Brain pericyte (primary cell): ENCODE results near the gene CDPF1.
"Not testable (repeated sequence)": the region's sequence is repeated elsewhere in the genome, so short reads cannot be mapped to it uniquely, and the experiment has no call there.

ENCODE experiments used
- DNase-seq: peaks from one replicate; pipeline ENCODE4 v3.0.0-alpha.2; 2012; ENCODE audit warnings: low read depth, low spot score

The CDPF1 gene

GRCh38 chr22:46224898-46225290, 25.2 kb downstream of the CDPF1 start:
- no peak for DNase-seq

DNA sequence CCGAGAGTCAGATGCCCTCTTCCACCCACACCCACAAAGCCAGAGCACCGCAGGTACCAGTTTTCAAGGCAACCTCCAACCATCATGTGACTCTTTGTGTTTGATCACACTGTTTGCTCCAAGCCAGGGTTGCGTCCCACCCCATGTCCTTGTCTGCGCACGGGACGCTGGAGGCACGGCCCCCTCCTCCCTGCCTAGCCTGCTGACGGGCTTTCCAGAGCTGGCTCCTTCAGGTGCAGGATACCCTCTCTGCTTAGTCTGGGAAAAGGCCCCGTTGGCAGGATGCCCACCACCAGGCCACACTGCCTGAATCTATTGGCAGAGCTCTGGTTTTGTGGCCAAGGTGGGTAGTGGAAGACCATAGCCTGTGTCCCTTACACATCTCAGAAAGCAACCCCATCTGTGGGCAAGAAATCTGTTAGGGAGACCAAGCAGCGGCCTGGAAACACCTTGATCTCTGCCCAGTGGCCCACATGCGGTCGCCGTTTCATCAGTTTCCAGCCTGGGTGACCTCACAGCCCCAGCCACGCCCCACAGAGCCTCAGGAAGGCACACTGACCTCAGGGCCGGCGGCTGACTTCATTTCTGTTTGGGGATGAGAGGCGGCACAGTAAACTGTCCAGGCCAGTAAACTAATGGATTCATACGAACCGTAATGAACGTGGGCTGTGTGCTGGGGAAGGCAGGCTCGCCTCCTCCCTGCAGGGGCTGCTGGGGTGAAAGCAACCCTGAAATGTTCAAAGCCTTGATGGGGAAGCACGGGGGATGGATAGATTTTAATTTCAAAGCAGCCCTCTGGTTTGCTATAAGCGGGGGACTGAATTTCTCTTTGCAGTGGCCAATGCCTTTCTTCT, 25.8 kb downstream of the CDPF1 start:
- DNase-seq, result no peak

GRCh38 chr22:46220921-46221320, 29.2 kb downstream of the CDPF1 start:
- DNase-seq, result no peak

DNA sequence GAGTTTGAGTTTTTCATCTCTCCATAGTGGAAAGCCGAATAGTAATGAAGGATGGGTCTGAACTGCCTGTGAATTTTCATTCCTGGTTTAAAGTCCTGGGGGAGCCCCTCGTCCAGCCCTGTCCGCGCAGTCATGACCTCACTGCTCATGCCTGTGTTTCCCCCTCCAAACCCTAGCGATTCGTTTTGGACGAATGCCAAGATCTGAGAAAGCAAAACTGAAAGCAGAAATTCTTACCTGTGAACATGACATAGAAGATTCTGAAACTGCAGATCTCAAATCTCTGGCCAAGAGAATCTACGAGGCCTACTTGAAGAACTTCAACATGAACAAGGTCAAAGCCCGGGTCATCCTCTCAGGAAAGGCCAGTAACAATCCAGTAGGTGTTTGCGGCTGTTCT, 30.5 kb downstream of the CDPF1 start:
- DNase-seq, result no peak

DNA sequence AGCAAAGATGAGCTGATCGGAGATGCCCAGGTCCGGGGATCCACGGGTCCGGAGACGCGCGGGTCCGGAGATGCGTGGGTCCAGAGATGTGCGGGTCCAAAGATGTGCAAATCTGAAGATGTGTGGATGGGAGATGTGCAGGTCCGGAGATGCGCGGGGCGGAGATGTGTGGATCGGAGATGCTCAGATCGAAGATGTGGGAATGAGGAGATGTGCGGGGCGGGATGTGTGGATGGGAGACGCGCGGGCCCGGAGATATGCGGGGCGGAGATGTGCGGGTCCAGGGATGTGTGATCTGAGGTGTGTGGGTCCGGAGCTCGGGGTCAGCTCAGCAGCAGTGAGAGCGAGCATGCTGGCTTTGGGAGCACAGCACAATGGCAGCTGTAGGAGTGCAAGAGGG, 35.5 kb downstream of the CDPF1 start:
- no peak for DNase-seq

- DNase-seq, result no peak
Observed at GRCh38 chr22:46214149-46214548, 35.9 kb downstream of the CDPF1 start.

GRCh38 chr22:46213052-46213451, 37.0 kb downstream of the CDPF1 start:
- no peak for DNase-seq

DNA sequence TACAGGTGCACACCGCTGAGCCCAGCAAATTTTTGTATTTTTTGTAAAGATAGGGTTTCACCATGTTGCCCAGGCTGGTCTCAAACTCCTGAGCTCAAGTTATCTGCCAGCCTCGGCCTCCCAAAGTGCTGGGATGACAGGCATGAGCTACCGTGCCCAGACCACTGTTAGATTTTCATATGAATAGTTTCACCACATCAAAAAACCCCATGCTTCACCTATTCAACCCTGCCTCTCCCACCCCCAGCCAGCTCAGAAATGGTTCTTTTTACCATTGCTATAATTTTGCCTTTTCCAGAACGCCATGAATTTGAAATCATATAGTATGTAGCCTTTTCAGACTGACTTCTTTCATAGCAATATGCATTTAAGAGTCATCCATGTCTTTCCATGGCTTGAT, 37.9 kb downstream of the CDPF1 start:
- DNase-seq, result no peak

GRCh38 chr22:46209262-46209661, 40.8 kb downstream of the CDPF1 start:
- DNase-seq, result no peak

DNA sequence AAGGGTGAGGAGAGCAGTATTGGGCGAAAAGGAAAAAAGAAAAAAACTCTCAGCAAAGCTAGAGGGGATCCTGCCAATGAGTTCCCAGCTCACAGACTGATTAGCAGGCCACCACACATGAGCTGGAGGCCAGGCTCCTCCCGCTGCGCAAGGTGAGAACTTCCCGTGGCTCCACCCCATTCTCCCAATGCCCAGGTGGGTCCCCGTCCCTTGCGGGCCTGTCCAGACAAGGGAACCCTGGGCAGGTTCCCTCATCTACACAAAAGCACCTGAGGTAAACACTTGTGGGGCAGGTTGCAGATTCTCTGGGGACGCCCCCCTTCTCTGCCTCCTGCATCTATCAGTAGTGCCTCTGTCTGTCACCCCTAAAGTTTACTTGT, 46.5 kb downstream of the CDPF1 start:
- DNase-seq, result no peak

GRCh38 chr22:46202897-46203600, 47.0 kb downstream of the CDPF1 start:
- DNase-seq, result no peak

GRCh38 chr22:46201059-46201757, 48.9 kb downstream of the CDPF1 start:
- DNase-seq, result no peak

DNA sequence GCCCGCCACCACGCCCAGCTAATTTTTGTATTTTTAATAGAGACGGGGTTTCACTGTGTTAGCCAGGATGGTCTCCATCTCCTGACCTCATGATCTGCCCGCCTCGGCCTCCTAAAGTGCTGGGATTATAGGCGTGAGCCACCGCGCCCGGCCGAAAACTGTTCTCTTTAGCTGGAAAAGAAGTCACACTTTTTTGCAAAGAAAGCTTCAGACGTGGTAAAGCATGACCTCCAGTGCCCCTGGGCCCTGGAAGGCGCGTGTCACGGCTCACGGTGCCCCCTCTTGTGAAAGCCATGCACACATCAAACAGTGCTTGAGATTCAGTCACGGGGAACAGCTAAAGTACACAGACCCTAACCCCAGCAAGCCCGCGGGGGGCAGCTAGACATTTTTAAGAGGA, 51.3 kb downstream of the CDPF1 start:
- DNase-seq, result not testable (repeated sequence)

GRCh38 chr22:46198274-46198673, 51.8 kb downstream of the CDPF1 start:
- no peak for DNase-seq

- no peak for DNase-seq
Observed at GRCh38 chr22:46196278-46196677, 53.8 kb downstream of the CDPF1 start.

DNA sequence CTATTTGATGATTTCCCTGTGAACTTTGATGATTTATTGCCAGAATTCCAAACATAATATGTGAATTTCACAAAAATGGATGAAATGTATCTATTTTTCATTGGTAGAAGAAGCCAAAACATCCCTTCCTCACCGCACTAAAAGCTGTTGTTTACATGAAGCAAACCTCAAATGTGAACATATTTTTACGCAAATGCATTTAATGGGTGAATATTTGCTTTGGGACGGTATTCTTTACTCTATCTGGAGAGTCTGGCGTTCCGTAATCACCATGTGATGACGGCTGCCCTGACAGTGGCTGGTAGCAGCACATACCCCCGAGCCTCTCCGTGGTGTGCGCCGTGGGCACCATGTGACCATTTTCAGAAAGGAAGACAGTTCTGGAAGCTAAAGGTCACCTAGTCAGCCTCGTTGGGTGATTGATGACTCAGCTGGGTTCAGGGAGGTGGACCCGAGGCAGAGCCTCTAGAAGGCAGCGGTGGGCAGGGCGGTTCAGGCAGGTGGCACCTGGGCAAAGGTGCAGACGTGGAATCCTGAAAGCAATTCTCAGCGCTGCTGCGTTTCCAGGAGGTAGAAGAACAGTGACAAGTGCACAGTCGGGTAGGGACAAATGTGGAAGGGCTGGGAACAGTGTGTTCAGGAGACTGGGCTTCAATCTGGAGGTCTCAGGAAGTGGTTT, 54.5 kb downstream of the CDPF1 start:
- no peak for DNase-seq
